ENCODE measurements around the gene MRTFA.

MRTFA gene

GRCh38 chr22:40476341-40476740, 160.2 kb downstream of the MRTFA start:
- no peak overlapping the region for H3K27ac ChIP-seq

GRCh38 chr22:40473703-40474102, 162.8 kb downstream of the MRTFA start:
- no peak for TF ChIP-seq ZFX (IDR thresholded peaks at IDR 0.05)
- TF ChIP-seq CTCF (conservative IDR thresholded peaks at IDR 0.05) = no peak
- H3K27ac ChIP-seq = no peak overlapping the region

More at GRCh38 chr22:40476341-40476740, 160.2 kb downstream of the MRTFA start:
- TF ChIP-seq CTCF (conservative IDR thresholded peaks at IDR 0.05) (no peak), ZFX (IDR thresholded peaks at IDR 0.05) (no peak)

- no peak overlapping the region for H3K27ac ChIP-seq
- TF ChIP-seq ZFX (IDR thresholded peaks at IDR 0.05) (no peak), CTCF (conservative IDR thresholded peaks at IDR 0.05) (no peak)
Observed at GRCh38 chr22:40472579-40472978, 163.9 kb downstream of the MRTFA start.

- TF ChIP-seq CTCF (conservative IDR thresholded peaks at IDR 0.05) (no peak), ZFX (IDR thresholded peaks at IDR 0.05) (no peak)
- H3K27ac ChIP-seq = no peak overlapping the region
Observed at GRCh38 chr22:40472051-40472450, 164.5 kb downstream of the MRTFA start.

- TF ChIP-seq ZFX (IDR thresholded peaks at IDR 0.05) (no peak), CTCF (conservative IDR thresholded peaks at IDR 0.05) (no peak)
- H3K27ac ChIP-seq = no peak overlapping the region
Observed at GRCh38 chr22:40469181-40469580, 167.3 kb downstream of the MRTFA start.

- TF ChIP-seq CTCF (conservative IDR thresholded peaks at IDR 0.05) (no peak), ZFX (IDR thresholded peaks at IDR 0.05) (no peak)
- no peak overlapping the region for H3K27ac ChIP-seq
Observed at GRCh38 chr22:40468616-40469015, 167.9 kb downstream of the MRTFA start.

GRCh38 chr22:40466976-40467375, 169.5 kb downstream of the MRTFA start:
- TF ChIP-seq CTCF (conservative IDR thresholded peaks at IDR 0.05) = no peak
- H3K27ac ChIP-seq = no peak overlapping the region
